ENCODE results near the gene SERPINA3. TPM values are rescaled to one million over a fixed set of nuclear protein-coding genes. Genes with fewer than 3 reads are reported as not detected.

SERPINA3 gene
- polyA plus RNA-seq, 1 donor (not counting 4 experiments of a cell fraction or from before 2014, with no cell fraction given) = 0.50 TPM

- Histone ChIP-seq H3K27ac (ENCODE audit: control insufficient read depth, insufficient read depth, low read length) (no peak overlapping the region), H3K4me3 (ENCODE audit: control insufficient read depth in 2 of 3, extremely low read depth in 1 of 3, insufficient read depth in 2 of 3, low read depth in 1 of 3, low read length in 3 of 3) (no peak overlapping the region), H3K9me3 (ENCODE audit: control insufficient read depth, low read depth, low read length) (no peaks in the 10 kb centered on the region), H3K4me1 (ENCODE audit: control insufficient read depth, extremely low read depth, insufficient read depth, low read length) (no peaks in the 10 kb centered on the region), H3K4me2 (ENCODE audit: control insufficient read depth, extremely low read depth, insufficient read depth, low read depth, low read length) (no peak overlapping the region), H3K27me3 (ENCODE audit: control insufficient read depth, extremely low read depth, insufficient read depth, low read length) (no peaks in the 10 kb centered on the region), H3K36me3 (ENCODE audit: control insufficient read depth in 2 of 2, extremely low read depth in 1 of 2, insufficient read depth in 2 of 2, low read length in 2 of 2) (no peaks in the 10 kb centered on the region), H4K20me1 (ENCODE audit: control insufficient read depth, extremely low read depth, insufficient read depth, low read length) (no peaks in the 10 kb centered on the region), H3K79me2 (ENCODE audit: control insufficient read depth, insufficient read depth, low read length) (no peaks in the 10 kb centered on the region), H2AFZ (ENCODE audit: control insufficient read depth, low read length) (no peak overlapping the region), H3K9me1 (ENCODE audit: control insufficient read depth, extremely low read depth, insufficient read depth, low read length) (no peaks in the 10 kb centered on the region), H3K9ac (ENCODE audit: control insufficient read depth, extremely low read depth, insufficient read depth, low read length) (no peak overlapping the region)
- DNase-seq (ENCODE audit: low read depth, low spot score) = no peak
- no peak for FAIRE-seq
- dilution Hi-C loops (cut with MboI; ENCODE audit: extremely low pct_ligation_motif_present, low sequenced_read_pairs) = no loop called here
- TF ChIP-seq EZH2 (IDR thresholded peaks at IDR 0.05; ENCODE audit: low read length) (no peak), CTCF (optimal IDR thresholded peaks at IDR 0.05 in 1 of 3, IDR thresholded peaks at IDR 0.05 in 1 of 3, conservative IDR thresholded peaks at IDR 0.05 in 1 of 3; ENCODE audit: extremely low read depth in 1 of 3, insufficient read depth in 2 of 3, low read length in 3 of 3) (no peak)
Observed at GRCh38 chr14:94571950-94572349, 40.2 kb upstream of the SERPINA3 start.

GRCh38 chr14:94572637-94573303 is 39.4 kb upstream of the SERPINA3 start:
- Histone ChIP-seq H3K4me1 (ENCODE audit: control insufficient read depth, extremely low read depth, insufficient read depth, low read length) (no peaks in the 10 kb centered on the region), H3K36me3 (ENCODE audit: control insufficient read depth in 2 of 2, extremely low read depth in 1 of 2, insufficient read depth in 2 of 2, low read length in 2 of 2) (no peaks in the 10 kb centered on the region), H3K9me1 (ENCODE audit: control insufficient read depth, extremely low read depth, insufficient read depth, low read length) (no peaks in the 10 kb centered on the region), H3K9ac (ENCODE audit: control insufficient read depth, extremely low read depth, insufficient read depth, low read length) (no peak overlapping the region), H2AFZ (ENCODE audit: control insufficient read depth, low read length) (no peak overlapping the region), H3K4me2 (ENCODE audit: control insufficient read depth, extremely low read depth, insufficient read depth, low read depth, low read length) (no peak overlapping the region), H3K27me3 (ENCODE audit: control insufficient read depth, extremely low read depth, insufficient read depth, low read length) (no peaks in the 10 kb centered on the region), H3K27ac (ENCODE audit: control insufficient read depth, insufficient read depth, low read length) (no peak overlapping the region), H3K79me2 (ENCODE audit: control insufficient read depth, insufficient read depth, low read length) (no peaks in the 10 kb centered on the region), H3K9me3 (ENCODE audit: control insufficient read depth, low read depth, low read length) (no peaks in the 10 kb centered on the region), H4K20me1 (ENCODE audit: control insufficient read depth, extremely low read depth, insufficient read depth, low read length) (no peaks in the 10 kb centered on the region), H3K4me3 (ENCODE audit: control insufficient read depth in 2 of 3, extremely low read depth in 1 of 3, insufficient read depth in 2 of 3, low read depth in 1 of 3, low read length in 3 of 3) (no peak overlapping the region)
- dilution Hi-C loops (cut with MboI; ENCODE audit: extremely low pct_ligation_motif_present, low sequenced_read_pairs) = no loop called here
- DNase-seq (ENCODE audit: low read depth, low spot score) = no peak
- TF ChIP-seq EZH2 (IDR thresholded peaks at IDR 0.05; ENCODE audit: low read length) (no peak), CTCF (optimal IDR thresholded peaks at IDR 0.05 in 1 of 3, IDR thresholded peaks at IDR 0.05 in 1 of 3, conservative IDR thresholded peaks at IDR 0.05 in 1 of 3; ENCODE audit: extremely low read depth in 1 of 3, insufficient read depth in 2 of 3, low read length in 3 of 3) (no peak)
- no peak for FAIRE-seq
